ENCODE data around the gene P2RX7.

P2RX7 gene

DNA sequence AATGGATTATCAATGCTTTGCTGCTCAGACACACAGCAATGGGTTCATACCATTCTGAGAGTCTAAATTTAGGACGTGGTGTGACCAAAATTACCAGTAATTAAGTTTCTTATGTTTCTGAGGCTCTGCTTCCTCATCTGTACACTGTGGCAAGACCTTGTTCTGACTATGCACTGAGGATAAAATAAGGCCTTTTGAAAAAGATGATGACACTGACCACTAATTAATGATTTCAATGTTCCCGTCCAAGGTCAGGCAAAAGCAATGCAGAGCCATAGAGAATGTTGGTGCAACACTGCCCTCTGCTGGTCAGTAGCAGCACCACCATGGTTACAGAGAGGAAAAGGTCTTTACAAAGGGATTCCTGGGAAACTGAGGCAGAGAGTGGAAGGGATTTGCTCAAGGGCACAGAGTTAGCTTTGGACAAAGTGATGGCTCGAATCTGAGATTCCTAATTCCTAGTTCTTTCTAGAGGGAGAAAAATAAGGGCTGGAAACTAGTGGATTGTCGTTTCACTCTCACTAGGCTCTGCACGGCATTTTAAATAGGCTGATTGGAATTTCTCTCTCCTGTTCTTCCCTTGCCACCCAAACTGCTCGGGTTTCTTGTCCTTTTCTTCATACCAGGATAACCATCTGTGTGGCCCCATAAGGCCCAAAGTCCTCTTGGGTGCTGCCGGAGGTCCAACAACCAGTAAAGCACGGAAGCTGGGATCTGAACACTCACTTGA lies 22.3 kb upstream of the P2RX7 start:
- peak; percentile 35 for DNase-seq (ENCODE audit: low read depth)

- DNase-seq (ENCODE audit: low read depth): no peak
Measured at GRCh38 chr12:121111684-121112083, 21.0 kb upstream of the P2RX7 start.

DNA sequence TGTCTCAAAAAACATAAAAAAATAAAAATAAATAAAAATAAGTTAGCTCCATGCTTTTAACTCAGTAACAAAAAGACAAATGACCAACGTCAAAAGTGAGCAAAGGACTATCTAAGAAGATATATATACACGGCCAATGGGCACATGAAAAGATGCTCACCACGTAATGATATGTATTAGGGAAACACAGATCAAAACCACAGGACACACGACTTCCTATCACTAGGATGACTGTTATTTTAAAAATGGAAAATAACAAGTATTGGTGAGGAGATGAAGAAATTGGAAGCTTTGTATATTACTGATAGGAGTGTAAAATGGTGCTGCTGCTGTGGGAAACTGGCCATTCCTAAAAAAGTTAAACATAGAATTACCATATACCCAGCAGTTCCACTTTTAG lies 20.2 kb upstream of the P2RX7 start:
- DNase-seq (ENCODE audit: low read depth): no peak

DNA sequence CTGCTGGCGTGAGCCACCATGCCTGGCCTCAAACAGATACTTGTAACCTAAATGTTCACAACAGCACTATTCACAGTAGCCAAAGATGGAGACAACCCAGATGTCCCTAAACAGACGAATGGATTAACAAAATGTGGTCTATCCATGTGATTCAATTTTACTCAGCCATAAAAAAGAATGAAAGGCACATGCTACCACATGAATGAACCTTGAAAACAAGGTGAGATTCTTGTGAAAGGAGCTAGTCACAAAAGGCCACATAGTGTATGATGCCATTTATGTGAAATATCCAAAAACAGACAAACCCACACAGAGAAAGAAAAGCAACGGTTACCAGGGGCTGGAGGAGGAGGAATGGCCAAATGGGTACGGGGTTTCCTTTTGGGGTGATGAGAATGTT lies 19.6 kb upstream of the P2RX7 start:
- no peak for DNase-seq (ENCODE audit: low read depth)

DNA sequence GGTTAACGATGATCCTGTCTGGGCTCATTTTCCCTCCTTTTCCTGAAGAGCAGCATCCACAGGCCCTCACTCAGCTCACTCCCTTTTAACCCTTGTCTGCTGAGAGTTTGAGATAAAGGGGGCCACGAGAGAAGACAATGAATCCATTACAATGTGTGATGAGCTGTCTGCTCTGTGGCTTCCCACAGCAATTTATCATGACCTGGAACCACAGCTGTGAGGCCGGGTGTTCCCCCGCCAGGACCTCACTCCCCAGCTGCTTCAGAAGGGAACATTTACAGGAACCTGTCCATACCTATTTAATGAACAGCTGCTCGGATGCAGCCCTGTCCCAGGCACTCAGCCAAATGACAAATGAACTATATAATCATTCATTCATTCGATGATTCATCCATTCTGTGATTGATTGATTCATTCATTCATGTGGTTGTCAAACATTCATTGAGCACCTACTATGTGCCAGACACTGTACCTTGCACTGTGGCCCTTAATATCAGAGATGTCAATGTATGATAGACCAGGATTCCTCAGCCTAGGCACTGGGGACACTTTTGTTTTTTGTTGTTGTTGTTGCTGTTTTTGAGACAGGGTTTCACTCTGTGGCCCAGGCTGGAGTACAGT lies 18.5 kb upstream of the P2RX7 start:
- no peak for DNase-seq (ENCODE audit: low read depth)

GRCh38 chr12:121114806-121115205 lies 17.9 kb upstream of the P2RX7 start:
- DNase-seq (ENCODE audit: low read depth): no peak

DNA sequence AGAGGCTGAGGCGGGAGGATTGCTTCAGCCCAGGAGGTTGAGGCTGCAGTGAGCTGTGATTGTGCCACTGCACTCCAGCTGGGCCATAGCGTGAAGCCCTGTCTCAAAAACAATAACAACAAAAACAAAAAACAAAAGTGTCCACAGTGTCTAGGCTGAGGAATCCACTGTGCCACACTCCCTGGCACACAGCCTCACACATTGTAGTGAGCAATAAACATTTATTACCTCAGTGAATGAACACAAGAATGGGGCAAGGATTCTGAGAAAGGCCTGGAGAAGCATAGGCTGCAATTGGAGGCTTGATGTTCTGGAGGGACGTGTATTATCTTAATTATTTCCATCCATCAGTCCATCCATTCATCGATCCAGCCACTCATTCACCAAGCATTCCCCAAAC lies 17.1 kb upstream of the P2RX7 start:
- no peak for DNase-seq (ENCODE audit: low read depth)

DNA sequence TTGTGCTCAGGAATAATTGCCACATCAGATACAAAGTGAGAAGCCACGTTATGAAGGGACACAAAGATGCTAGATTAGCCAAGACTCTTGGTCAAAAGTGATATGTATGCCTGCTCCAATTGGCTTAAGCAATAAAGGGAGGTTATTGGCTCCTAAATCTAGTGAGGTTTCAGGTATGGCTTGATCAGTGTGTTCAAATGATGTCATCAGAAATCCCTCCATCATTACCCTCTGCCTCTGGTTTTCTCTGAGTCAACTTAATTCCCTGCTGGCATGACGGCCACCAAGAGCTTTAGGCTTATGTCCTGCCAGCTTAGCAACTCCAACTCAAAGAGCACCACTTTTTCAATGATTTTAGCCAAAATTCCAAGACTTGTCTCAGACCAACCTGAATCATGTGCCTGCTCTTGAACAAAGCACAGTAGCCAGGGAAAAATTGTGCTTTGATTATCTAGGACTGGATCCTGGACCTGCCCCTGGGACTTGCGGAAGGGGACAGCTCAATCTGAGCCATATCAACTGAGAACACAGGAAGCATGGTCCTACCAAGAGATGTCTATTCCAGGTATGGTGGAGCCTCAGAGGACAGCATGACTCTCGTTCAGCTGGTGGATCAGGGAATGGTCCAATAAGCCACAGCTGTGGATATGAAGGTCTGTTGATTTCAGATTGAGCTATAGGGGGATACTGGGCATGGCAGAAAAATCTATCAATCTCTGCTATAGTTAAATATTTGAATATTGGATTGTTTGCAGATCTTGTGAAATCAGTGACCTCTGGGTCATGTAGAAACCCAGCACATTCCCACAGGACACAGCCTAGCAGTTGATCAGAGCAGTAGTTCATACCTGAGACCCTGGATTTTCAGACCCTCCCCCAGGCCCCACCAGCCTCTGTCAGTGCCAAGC lies 16.1 kb upstream of the P2RX7 start:
- no peak for DNase-seq (ENCODE audit: low read depth)

- no peak for DNase-seq (ENCODE audit: low read depth)
Measured at GRCh38 chr12:121117226-121117777, 15.4 kb upstream of the P2RX7 start.

DNA sequence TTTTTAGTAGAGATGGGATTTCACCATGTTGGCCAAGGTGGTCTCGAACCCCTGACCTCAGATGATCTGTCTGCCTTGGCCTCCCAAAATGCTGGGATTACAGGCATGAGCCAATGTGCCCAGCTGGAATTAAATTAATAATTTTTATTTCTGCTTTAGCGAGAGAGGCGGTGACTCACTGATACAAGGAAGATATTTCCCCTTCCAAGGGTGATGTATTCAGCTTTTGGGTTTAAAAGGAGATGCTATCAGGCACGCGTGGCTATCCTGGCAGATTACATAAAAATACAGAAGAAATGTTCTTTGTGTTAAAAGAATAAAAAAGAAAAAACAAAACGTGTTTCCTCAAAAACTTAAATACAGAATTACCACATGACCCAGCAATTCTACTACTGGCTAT lies 12.4 kb upstream of the P2RX7 start:
- no peak for DNase-seq (ENCODE audit: low read depth)

DNA sequence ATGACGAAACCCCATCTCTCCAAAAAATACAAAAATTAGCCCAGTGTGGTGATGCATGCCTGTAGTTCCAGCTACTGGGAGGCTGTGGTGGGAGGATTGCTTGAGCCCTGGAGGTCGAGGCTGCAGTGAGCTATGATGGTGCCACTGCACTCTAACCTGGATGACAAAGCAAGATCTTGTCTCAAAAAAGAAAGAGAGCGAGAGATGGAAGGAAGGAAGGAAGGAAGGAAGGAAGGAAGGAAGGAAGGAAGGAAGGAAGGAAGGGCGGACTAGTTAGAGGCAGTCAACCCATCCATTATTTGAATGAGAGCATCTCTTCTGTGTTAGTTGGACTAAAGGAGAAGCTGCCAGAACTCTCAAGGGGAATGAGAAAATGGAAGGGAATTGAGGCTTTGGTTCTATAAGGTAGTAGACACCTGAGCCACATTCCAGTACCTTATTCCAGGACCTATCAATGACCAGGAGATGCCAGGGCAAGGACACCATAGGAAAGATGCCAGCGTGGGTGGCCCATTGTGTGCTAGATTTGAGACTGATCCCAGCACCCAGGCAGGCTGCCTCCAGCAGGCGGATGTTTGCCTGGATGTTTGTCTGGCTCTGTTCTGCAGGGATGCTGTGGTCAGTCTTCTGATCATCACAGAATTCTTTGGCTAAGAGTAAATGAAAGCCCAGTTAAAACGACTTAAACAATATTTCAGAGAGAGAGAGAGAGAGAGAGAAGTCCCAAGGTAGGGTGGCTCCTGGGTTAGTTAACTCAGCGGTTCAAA lies 11.5 kb upstream of the P2RX7 start:
- no peak for DNase-seq (ENCODE audit: low read depth)

DNA sequence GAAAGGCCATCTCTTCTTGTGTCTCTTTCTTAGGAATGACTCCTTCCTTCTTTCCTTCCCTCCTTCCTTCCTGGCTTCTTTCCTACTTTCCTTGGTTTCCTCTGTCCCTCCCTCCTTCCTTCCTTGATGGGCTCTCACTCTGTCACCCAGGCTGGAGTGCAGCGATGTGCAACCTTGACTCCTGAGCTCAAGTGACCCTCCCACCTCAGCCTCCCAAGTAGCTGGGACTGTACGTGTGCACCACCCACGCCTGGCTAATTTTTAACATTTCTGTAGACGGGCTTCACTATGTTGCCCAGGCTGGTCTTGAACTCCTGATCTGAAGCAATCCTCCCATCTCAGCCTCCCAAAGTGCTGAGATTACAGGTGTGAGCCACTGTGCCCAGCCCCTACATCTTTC lies 10.9 kb upstream of the P2RX7 start:
- DNase-seq (ENCODE audit: low read depth): no peak

GRCh38 chr12:121123488-121123887 lies 9.2 kb upstream of the P2RX7 start:
- no peak for DNase-seq (ENCODE audit: low read depth)

DNA sequence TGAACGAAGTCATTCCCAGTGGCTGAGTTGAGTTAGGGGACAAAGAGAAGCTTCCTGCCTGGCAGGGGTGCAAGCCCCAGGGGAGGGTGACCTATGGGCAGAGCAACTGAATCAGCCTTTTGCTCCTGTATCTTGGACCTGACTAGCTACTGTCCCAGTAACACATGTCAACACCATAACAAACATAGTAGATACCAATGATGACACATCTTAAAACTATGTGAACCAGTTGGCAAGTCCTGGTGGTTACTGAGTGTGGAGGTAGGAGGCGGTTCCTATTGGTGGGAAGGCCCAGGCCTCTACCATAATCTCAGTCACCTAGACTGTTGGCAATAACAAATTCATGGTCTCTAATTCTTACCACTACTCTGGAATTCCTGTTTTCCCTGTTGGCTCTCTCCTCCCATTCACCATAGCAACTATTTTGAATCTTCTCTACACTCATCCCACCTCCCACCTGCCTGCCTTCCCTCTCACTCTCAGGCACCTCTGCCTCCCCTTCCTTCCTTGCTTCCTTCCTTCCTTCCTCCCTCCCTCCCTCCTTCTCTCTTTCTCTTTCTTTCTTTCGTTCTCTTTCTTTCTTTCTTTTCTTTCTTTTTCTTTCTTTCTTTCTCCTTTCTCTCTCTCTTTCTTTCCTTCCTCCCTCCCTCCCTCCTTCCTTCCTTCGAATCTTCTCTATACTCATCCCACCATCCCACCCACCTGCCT lies 8.1 kb upstream of the P2RX7 start:
- no peak for DNase-seq (ENCODE audit: low read depth)

DNA sequence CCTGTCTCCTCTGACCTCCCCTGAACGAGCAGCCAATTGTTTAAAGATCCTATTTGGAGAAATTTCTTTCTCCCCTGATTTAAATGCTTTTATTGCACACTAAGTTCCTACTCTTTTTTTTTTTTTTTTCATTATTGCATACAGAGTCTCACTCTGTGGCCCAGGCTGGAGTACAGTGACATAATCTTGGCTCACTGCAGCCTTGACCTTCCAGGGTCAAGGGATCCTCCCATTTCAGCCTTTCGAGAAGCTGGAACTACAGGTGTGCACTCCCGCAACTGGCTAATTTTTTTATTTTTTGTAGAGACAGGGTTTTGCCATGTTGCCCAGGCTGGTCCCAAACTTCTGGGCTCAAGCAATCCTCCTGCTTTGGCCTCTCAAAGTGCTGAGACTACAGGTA lies 5.2 kb upstream of the P2RX7 start:
- DNase-seq (ENCODE audit: low read depth): no peak

DNA sequence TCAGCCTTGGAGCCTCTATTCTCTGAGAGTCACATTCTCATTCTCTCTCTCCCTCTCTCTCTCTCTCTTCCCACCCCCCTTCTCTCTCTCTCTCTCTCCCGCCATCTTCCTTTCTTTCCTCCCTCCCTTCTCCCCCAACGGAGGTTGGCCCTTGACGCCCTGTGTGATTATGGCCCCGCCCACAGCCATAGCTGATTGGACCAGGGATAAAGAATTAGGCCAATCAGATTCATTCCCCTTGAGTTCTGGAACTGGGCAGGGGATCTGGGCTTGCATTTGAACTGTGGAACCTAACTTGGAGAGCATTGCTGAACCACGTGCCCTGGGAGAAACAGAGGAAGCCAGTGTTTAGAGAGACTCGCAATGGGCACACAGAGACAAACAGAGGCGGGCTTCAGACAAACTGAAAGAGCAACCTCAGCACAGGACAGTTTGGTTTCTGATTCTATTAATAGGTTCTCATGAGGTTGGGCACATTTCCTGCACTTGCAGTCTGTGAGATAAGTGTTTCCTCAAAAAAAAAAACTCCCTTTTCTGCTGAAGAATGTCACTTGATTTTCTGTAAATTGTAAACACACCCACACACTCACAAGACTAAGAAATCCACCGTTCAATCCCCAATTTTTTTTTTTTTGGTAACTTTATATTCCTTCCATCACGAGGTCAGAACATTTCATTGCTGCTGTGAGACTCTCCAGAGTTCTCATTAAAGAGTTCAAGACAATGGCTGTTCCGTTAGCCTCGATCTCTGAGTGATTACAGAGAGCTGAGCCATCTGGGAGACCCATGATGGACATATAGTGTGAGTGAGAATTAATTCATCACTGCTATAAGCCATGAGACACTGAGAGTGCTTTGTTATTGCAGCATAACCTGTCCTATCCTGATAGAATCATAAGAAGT lies 3.5 kb upstream of the P2RX7 start:
- peak; percentile 64 for DNase-seq (ENCODE audit: low read depth)

DNA sequence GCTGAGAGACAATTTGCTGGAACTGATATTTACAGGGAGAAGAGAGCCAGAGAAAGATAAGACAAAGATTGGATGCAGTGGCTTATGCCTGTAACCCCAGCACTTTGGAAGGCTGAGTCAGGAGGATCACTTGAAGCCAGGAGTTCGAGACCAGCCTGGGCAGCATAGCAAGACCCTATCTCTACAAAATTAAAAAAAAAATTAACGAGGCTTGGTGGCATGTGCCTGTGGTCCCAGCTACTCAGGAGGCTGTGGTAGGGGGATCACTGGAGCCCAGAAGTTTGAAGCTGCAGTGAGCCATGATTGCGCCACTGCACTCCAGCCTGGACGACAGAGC lies 2.9 kb upstream of the P2RX7 start:
- DNase-seq (ENCODE audit: low read depth): no peak

- DNase-seq (ENCODE audit: low read depth): no peak
Measured at GRCh38 chr12:121130866-121131373, 1.8 kb upstream of the P2RX7 start.

DNA sequence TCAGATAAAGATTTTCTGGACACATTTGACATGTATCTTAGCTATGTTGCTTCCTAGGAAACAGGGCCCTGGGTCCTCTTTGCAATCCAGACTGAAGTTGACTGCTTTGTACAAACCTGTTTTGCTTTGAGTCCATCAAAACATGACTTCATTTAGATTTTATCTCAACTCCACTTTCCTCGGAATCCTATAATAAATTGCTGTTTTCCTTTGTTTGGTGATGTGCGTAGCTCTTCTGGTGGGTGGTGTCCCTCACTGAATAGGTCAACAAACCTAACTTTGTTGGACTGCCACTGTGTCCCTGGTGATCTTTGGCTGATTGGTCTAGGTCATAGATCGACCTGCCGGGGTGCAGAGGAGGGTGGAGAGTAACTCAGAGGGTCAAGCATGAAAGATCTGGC lies 735 bp upstream of the P2RX7 start:
- DNase-seq (ENCODE audit: low read depth): no peak

DNA sequence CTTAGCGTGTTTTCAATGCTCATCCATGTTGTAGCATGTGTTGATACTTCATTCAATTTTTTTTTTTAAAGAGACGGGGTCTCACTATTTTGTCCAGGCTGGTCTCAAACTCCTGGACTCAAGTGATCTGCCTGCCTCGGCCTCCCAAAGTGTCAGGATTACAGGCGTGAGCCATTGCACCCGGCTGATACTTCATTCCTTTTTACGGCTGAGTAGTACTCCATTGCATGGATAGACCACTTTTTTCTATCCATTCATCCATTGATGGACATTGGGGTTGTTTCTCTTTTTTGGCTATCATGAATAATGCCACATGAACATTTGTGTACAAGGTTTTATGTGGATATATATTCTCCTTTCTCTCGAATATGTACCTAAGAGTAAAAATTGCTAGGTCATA lies 1.2 kb downstream of the P2RX7 start:
- DNase-seq (ENCODE audit: low read depth): no peak
